ENCODE results near the gene GOLGA2.

GOLGA2 gene

DNA sequence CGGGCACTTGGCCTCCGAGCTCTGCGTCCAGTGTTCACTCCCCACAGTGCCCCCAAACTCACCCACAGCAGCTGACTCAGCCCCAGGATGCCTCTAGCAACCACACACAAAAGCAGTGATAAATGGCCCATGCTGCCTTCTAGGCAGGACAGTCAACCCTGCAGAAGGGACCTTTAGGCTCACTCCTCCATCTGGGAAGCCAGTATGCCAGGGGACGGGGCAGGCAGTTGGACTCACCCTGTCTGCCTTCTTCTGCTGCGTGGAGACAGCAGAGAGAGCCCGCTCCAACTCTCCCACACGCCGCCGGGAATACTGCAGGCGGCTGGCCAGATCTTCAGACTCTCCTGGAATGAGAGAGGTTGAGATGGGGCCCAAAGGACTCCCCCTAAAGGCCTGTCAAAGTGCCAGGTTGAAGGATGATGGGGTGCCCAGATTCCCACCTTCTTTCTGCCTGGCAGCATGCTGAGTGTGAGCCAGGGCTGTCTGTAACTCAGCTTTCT is 10.4 kb downstream of the GOLGA2 start:
- FAIRE-seq (no peak), DNase-seq (ENCODE audit: insufficient read length, low spot score) (no peak)
- TF ChIP-seq CTCF (IDR thresholded peaks at IDR 0.05; ENCODE audit: insufficient read depth, missing control alignments) = no peak

- DNase-seq (ENCODE audit: insufficient read length, low spot score) (no peak), FAIRE-seq (no peak)
- TF ChIP-seq CTCF (IDR thresholded peaks at IDR 0.05; ENCODE audit: insufficient read depth, missing control alignments) = no peak
These were observed 13.1 kb downstream of the GOLGA2 start for GRCh38 chr9:128262687-128263086.

DNA sequence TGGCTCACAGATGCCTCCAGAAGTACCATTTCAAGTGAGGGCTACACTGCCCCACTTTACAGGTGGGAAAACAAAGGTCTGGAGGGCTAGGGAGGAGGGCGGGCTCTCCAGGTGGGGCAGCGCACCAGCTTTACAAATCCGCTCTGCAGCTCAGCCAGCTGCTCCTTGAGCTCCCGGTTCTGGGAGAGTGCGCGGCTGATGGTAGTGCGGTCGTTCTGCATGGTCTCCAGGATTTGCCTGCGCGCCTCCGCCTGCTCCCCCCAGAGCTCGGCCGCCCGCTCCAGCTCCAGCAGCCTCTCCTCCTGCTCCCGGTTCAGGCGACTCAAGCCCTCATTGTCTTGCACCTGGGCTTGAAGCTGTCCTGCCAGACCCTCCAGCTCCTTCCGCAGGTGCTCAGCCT is 15.5 kb downstream of the GOLGA2 start:
- DNase-seq (ENCODE audit: insufficient read length, low spot score) (no peak), FAIRE-seq (no peak)
- no peak for TF ChIP-seq CTCF (IDR thresholded peaks at IDR 0.05; ENCODE audit: insufficient read depth, missing control alignments)

- DNase-seq (ENCODE audit: insufficient read length, low spot score) (no peak), FAIRE-seq (no peak)
- TF ChIP-seq CTCF (IDR thresholded peaks at IDR 0.05; ENCODE audit: insufficient read depth, missing control alignments) = no peak
These were observed 16.7 kb downstream of the GOLGA2 start for GRCh38 chr9:128259156-128259555.

DNA sequence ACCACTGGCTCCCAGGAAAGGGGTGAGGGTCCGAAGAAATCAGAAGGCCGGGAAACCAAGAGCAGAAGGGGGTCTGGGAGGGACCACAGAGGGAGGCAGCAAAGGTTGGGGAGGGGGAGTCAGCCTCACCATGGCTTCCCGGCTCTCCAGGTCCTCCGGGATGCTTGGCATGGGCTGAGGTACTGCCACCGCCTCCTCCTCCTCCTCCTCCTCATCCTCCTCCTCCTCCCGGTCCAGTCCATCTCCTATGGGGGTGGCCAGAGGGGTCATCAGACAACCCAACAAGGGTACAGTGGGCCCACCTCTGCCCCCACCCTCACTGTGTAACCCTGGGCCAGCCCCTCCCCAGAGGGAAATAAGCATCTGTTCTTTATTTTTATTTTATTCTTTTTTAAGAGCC is 17.5 kb downstream of the GOLGA2 start:
- DNase-seq (ENCODE audit: insufficient read length, low spot score) (no peak), FAIRE-seq (no peak)
- TF ChIP-seq CTCF (IDR thresholded peaks at IDR 0.05; ENCODE audit: insufficient read depth, missing control alignments) = no peak

GRCh38 chr9:128257907-128258306 is 17.9 kb downstream of the GOLGA2 start:
- no peak for TF ChIP-seq CTCF (IDR thresholded peaks at IDR 0.05; ENCODE audit: insufficient read depth, missing control alignments)
- FAIRE-seq (no peak), DNase-seq (ENCODE audit: insufficient read length, low spot score) (no peak)

DNA sequence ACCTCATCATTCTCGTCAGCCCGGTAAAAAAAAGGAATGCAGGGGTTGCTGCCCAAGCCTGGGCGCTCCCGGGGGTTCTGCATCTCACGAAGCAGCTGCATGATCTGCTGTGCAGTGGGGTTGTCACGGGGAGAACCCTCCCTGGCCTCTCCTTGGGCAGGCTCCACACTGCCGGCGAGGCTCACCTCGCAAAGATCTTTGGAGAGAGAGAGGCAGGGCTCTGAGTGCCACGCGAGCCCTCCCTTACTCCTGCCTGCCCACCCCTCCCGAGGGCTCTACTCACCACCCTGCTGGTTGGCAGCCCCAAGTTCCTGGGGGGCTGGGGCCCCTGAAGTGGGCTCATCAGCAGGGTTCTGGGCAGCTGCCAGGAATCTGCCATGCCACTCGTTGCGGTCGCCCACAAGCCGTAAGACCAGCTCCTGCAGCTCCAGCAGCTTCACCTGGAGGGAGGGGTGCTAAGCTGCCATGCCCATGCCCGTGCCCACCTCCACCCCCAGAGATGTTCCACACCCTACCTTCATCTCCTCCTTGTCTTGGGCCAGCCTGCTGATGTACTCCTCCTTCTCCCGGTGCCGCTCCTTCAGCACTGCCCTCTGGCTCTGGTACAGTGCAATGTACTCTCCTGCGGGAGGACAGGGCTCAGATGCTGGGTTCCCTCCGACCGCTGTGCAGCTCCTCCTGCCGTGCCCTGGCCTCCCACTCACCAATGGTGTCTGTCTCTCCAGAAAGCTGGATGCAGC is 18.6 kb downstream of the GOLGA2 start:
- DNase-seq (ENCODE audit: insufficient read length, low spot score) = no peak
- no peak for TF ChIP-seq CTCF (IDR thresholded peaks at IDR 0.05; ENCODE audit: insufficient read depth, missing control alignments)
- FAIRE-seq = no peak

All from D721Med (cell line).